Calu3 (cell line): ENCODE results near the gene MRGPRX2. TPM values are rescaled to one million over a fixed set of nuclear protein-coding genes. Genes with fewer than 3 reads are reported as not detected.

Source experiments
- BruUV-seq: library from RNA; stranded (reverse); fragments of 400-500 nt; replicated peaks from 2 replicates; lab custom pipeline; 2021; lab: Mats Ljungman, UMichigan
- CTCF ChIA-PET: fragments of 300-600 bp; sonication (Branson Sonifier 250); formaldehyde crosslinking; loops from one replicate; lab custom pipeline; 2022; ENCODE audit warnings: antibody characterized with exemption; lab: Charles Lee
- DNase-seq: peaks from one replicate; pipeline ENCODE4 v3.0.0; 2022
- H3K27ac Mint-ChIP-seq: one replicate; pipeline ENCODE4 v1.8.0; 2022; ENCODE audit warnings: mixed read lengths; ENCODE audit not compliant: unreplicated experiment
- H3K27me3 Mint-ChIP-seq: one replicate; pipeline ENCODE4 v1.8.0; 2022; ENCODE audit warnings: mixed read lengths; ENCODE audit not compliant: unreplicated experiment
- H3K36me3 Mint-ChIP-seq: one replicate; pipeline ENCODE4 v1.8.0; 2022; ENCODE audit warnings: mild to moderate bottlenecking, moderate library complexity, mixed read lengths; ENCODE audit not compliant: insufficient read depth, unreplicated experiment
- H3K4me1 Mint-ChIP-seq: one replicate; pipeline ENCODE4 v1.8.0; 2022; ENCODE audit warnings: mild to moderate bottlenecking, low read depth, mixed read lengths; ENCODE audit not compliant: unreplicated experiment
- H3K4me3 Mint-ChIP-seq: one replicate; pipeline ENCODE4 v1.8.0; 2022; ENCODE audit warnings: mild to moderate bottlenecking, low read depth, moderate library complexity, mixed read lengths; ENCODE audit not compliant: unreplicated experiment
- H3K9me3 Mint-ChIP-seq: one replicate; pipeline ENCODE4 v1.8.0; 2022; ENCODE audit warnings: low read depth, mixed read lengths; ENCODE audit not compliant: unreplicated experiment
- CTCF ChIP-seq: fragments of 200-600 bp; IDR thresholded peaks from one replicate; pipeline ENCODE4 v1.8.0; 2022; ENCODE audit warnings: antibody characterized with exemption; ENCODE audit not compliant: unreplicated experiment
- intact Hi-C: fragments of 100-400 bp; cut with micrococcal nuclease; formaldehyde crosslinking; loops from one replicate; pipeline ENCODE4 v1.10.0; 2022; ENCODE audit not compliant: unreplicated experiment
- total RNA-seq: library from RNA; stranded (reverse); gene quantifications from 2 replicates; pipeline ENCODE4 v1.2.3, GENCODE V29; 2022

The MRGPRX2 gene
- total RNA-seq, 1 experiment from 2014 or later, result not detected

DNA sequence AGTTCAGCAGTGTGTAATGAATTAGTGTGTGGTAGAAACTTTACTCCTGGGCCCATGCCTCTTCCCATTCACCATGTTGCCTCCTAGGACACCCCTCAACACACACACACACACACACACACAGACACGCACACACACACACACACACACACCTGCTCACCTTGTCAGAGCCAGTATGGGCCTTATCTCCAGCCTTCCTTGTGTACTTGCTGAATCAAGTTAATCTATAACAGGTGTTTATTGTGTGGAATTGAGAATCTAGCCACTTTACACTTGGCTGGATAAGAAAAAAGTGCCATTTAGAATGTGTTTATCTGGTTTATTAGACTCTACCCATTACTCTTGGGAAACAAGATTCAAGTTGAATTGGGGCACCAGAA, 42.0 kb upstream of the MRGPRX2 start:
- H3K27ac Mint-ChIP-seq, result no peak overlapping the region

GRCh38 chr11:19101796-19102520, 41.4 kb upstream of the MRGPRX2 start:
- Mint-ChIP-seq H3K9me3 (no peaks in the 10 kb centered on the region), H3K36me3 (no peaks in the 10 kb centered on the region), H3K4me1 (peaks cover 29% of the 10 kb centered on the region), H3K27me3 (peaks cover 35% of the 10 kb centered on the region), H3K27ac (no peak overlapping the region), H3K4me3 (peak overlapping the region; percentile 20)
- no peak for DNase-seq
- intact Hi-C loops, result no loop called here
- no peak for TF ChIP-seq CTCF
- no TSS peak for BruUV-seq
- CTCF ChIA-PET, result interaction anchor here (0.5 to 1.3 kb wide), 3 partner anchors 22 to 31 kb away, joined by 3 to 7 read pairs (median 5); no protein-coding TSS in a partner anchor

More for the DNA sequence above, 42.0 kb upstream of the MRGPRX2 start:
- Mint-ChIP-seq H3K4me3 (peak overlapping the region; percentile 20), H3K4me1 (peaks cover 29% of the 10 kb centered on the region), H3K27me3 (peaks cover 29% of the 10 kb centered on the region), H3K9me3 (no peaks in the 10 kb centered on the region), H3K36me3 (no peaks in the 10 kb centered on the region)
- intact Hi-C loops, result no loop called here
- CTCF ChIA-PET, result interaction anchor here (1.0 to 1.3 kb wide), 2 partner anchors 23 to 26 kb away, joined by 5 to 7 read pairs; no protein-coding TSS in a partner anchor
- peak; percentile 21 for DNase-seq
- TF ChIP-seq CTCF, result no peak
- BruUV-seq, result no TSS peak

DNA sequence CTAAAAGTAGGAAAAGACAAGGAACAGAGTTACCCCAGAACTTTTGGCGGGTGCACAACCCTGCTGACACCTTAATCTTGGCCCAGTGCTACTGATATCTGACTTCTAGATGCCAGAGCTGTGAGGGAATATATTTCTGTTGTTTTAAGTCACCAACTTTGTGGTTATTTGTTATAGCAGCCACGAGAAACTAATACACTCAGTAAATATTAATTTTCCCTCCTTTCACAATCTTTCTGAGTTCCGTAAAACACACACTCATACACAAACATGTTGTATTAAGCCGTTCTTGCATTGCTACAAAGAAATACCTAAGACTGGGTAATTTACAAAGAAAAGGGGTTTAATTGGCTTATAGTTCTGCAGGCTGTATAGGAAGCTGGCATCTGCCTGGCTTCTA, 40.4 kb upstream of the MRGPRX2 start:
- DNase-seq, result no peak
- intact Hi-C loops, result no loop called here
- Mint-ChIP-seq H3K4me3 (no peak overlapping the region), H3K36me3 (no peaks in the 10 kb centered on the region), H3K4me1 (peaks cover 29% of the 10 kb centered on the region), H3K27ac (no peak overlapping the region), H3K9me3 (no peaks in the 10 kb centered on the region), H3K27me3 (peaks cover 45% of the 10 kb centered on the region)
- no TSS peak for BruUV-seq
- CTCF ChIA-PET, result no interaction called here
- TF ChIP-seq CTCF, result no peak

GRCh38 chr11:19099093-19099492, 38.6 kb upstream of the MRGPRX2 start:
- Mint-ChIP-seq H3K36me3 (no peaks in the 10 kb centered on the region), H3K9me3 (no peaks in the 10 kb centered on the region), H3K4me1 (peaks cover 23% of the 10 kb centered on the region), H3K4me3 (no peak overlapping the region), H3K27me3 (peaks cover 47% of the 10 kb centered on the region), H3K27ac (no peak overlapping the region)
- no TSS peak for BruUV-seq
- CTCF ChIA-PET, result no interaction called here
- no peak for DNase-seq
- intact Hi-C loops, result no loop called here
- TF ChIP-seq CTCF, result no peak
